SK-N-SH treated with all-trans-retinoic acid at 6 μM for 48 hours (cell line): ENCODE measurements around the gene RFX6.
A peak's percentile ranks its signal among the peaks of the same experiment; 100 is the strongest.

Experiments
- ATAC-seq: fragments of 200-7000 bp; cut with Tn5 transposase; 3 replicates; pipeline ENCODE4 v1.9.1; 2020; ENCODE audit warnings: mild to moderate bottlenecking, moderate library complexity
- ARNTL ChIP-seq: fragments of 450-650 bp; formaldehyde crosslinking; IDR thresholded peaks from 2 replicates; pipeline ENCODE4 v1.5.0; 2020; ENCODE audit warnings: low read depth, mild to moderate bottlenecking, moderate library complexity, borderline replicate concordance
- BACH2 ChIP-seq: fragments of 250-450 bp; sonication (Bioruptor Pico); IDR thresholded peaks from 2 replicates; pipeline ENCODE4 v1.9.0; 2021; ENCODE audit warnings: mild to moderate bottlenecking, borderline replicate concordance
- CSDC2 ChIP-seq: fragments of 250-450 bp; sonication (Bioruptor Pico); IDR thresholded peaks from 2 replicates; pipeline ENCODE4 v1.5.0; 2020; ENCODE audit warnings: mild to moderate bottlenecking, moderate library complexity
- ESRRG ChIP-seq: fragments of 250-450 bp; sonication (Bioruptor Pico); IDR thresholded peaks from 2 replicates; pipeline ENCODE4 v1.6.1; 2021; ENCODE audit warnings: mild to moderate bottlenecking
- GLIS3 ChIP-seq: fragments of 250-450 bp; sonication (Bioruptor Pico); IDR thresholded peaks from 2 replicates; pipeline ENCODE4 v1.5.0; 2020; ENCODE audit warnings: mild to moderate bottlenecking, moderate library complexity
- ISL1 ChIP-seq: fragments of 250-450 bp; sonication (Bioruptor Pico); IDR thresholded peaks from 2 replicates; pipeline ENCODE4 v2.1.2; 2022; ENCODE audit warnings: mild to moderate bottlenecking, moderate library complexity
- OSR1 ChIP-seq: fragments of 250-450 bp; sonication (Bioruptor Pico); IDR thresholded peaks from 2 replicates; pipeline ENCODE4 v1.8.0; 2022; ENCODE audit warnings: moderate library complexity, mild to moderate bottlenecking, inconsistent platforms
- PPARA ChIP-seq: fragments of 250-450 bp; sonication (Bioruptor Pico); IDR thresholded peaks from 2 replicates; pipeline ENCODE4 v1.5.0; 2020; ENCODE audit warnings: mild to moderate bottlenecking, borderline replicate concordance
- RARB ChIP-seq: fragments of 250-450 bp; sonication (Bioruptor Pico); IDR thresholded peaks from 2 replicates; pipeline ENCODE4 v1.8.0; 2021; ENCODE audit warnings: mild to moderate bottlenecking, moderate library complexity
- TOX ChIP-seq: fragments of 250-450 bp; sonication (Bioruptor Pico); IDR thresholded peaks from 2 replicates; pipeline ENCODE4 v1.8.0; 2021; ENCODE audit warnings: mild to moderate bottlenecking, moderate library complexity, borderline replicate concordance
- ZC3H10 ChIP-seq: fragments of 250-450 bp; sonication (Bioruptor Pico); IDR thresholded peaks from 2 replicates; pipeline ENCODE4 v1.5.1; 2021; ENCODE audit warnings: mild to moderate bottlenecking, moderate library complexity
- ZFP3 ChIP-seq: fragments of 250-450 bp; sonication (Bioruptor Pico); IDR thresholded peaks from 2 replicates; pipeline ENCODE4 v1.5.0; 2020; ENCODE audit warnings: mild to moderate bottlenecking, moderate library complexity
- ZFP30 ChIP-seq: fragments of 450-650 bp; formaldehyde crosslinking; IDR thresholded peaks from 2 replicates; pipeline ENCODE4 v1.5.0; 2022; ENCODE audit warnings: mild to moderate bottlenecking, moderate library complexity
- ZNF565 ChIP-seq: fragments of 450-650 bp; formaldehyde crosslinking; conservative IDR thresholded peaks from 2 replicates; pipeline ENCODE4 v1.5.0; 2020; ENCODE audit warnings: low read depth, mild to moderate bottlenecking, moderate library complexity
- ZNF70 ChIP-seq: fragments of 450-650 bp; formaldehyde crosslinking; IDR thresholded peaks from 2 replicates; pipeline ENCODE4 v1.5.0; 2020; ENCODE audit warnings: mild to moderate bottlenecking, moderate library complexity
- ZNF8 ChIP-seq: fragments of 450-650 bp; formaldehyde crosslinking; IDR thresholded peaks from 2 replicates; pipeline ENCODE4 v1.5.0; 2020; ENCODE audit warnings: mild to moderate bottlenecking, moderate library complexity
- TF ChIP-seq, protein P1 (sequence below): fragments of 250-450 bp; sonication (Bioruptor Pico); IDR thresholded peaks from 2 replicates; pipeline ENCODE4 v1.8.0; 2020; ENCODE audit warnings: mild to moderate bottlenecking, moderate library complexity, borderline replicate concordance
- TF ChIP-seq, protein P2 (sequence below): fragments of 250-450 bp; sonication (Bioruptor Pico); IDR thresholded peaks from 2 replicates; pipeline ENCODE4 v1.5.1; 2020; ENCODE audit warnings: low read depth, mild to moderate bottlenecking, moderate library complexity
- TF ChIP-seq, protein P3 (sequence below): fragments of 250-450 bp; sonication (Bioruptor Pico); IDR thresholded peaks from 2 replicates; pipeline ENCODE4 v1.5.1; 2021; ENCODE audit warnings: mild to moderate bottlenecking, moderate library complexity
- TF ChIP-seq, protein P4 (sequence below): fragments of 250-450 bp; sonication (Bioruptor Pico); IDR thresholded peaks from 2 replicates; pipeline ENCODE4 v1.5.0; 2020; ENCODE audit warnings: mild to moderate bottlenecking, moderate library complexity
- TF ChIP-seq, protein P5 (sequence below): fragments of 250-450 bp; sonication (Bioruptor Pico); IDR thresholded peaks from 2 replicates; pipeline ENCODE4 v1.8.0; 2021; ENCODE audit warnings: low read depth, mild to moderate bottlenecking, moderate library complexity, borderline replicate concordance

RFX6 gene

DNA sequence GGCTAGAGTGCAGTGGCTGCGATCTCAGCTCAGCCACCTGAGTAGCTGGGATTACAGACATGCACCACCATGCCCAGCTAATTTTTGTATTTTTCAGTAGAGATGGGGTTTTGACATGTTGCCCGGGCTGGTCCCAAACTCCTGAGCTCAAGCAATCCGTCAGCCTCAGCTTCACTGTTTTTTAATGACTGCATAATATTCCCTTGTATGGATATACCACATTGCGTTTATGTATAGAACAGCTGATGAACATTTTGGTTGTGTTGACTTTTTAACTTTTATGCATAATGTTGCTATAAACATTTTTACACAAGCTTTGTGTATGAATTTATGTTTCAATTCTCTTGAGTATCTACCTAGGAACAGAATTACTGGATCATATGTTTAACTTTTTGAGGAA, 4.3 kb upstream of the RFX6 start:
- TF ChIP-seq ZNF8 (CRISPR knock-in tag), result peak; percentile 87
- no peak for TF ChIP-seq ZNF565 (CRISPR knock-in tag)
- ATAC-seq, result no peak

DNA sequence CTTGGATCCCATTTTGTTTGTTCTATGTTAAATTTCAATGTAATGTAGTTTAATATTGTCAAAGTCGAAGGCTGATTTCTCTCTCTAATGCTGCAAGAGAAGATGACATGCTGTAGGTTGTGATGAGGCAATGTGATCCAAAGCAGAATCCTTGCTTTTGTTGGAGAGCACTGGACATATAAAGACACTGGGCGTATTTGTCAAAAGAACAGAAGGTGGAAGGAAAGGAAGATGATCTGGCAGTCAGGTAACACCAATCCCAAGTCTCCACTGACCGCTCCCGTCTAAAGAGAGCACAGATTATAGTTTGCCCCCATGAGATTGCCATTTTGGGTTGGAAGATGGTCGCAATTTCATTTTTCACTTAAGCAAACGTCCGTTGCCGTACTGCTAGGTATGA, 935 bp upstream of the RFX6 start:
- ATAC-seq, result peak; percentile 16; the same call in 2 of the 3 replicates
- no peak for TF ChIP-seq ZFP3 (CRISPR knock-in tag)
- TF ChIP-seq RARB (CRISPR knock-in tag), result no peak
- TF ChIP-seq OSR1 (CRISPR knock-in tag), result no peak
- no peak for TF ChIP-seq PPARA (CRISPR knock-in tag)
- no peak for TF ChIP-seq GLIS3 (CRISPR knock-in tag)
- TF ChIP-seq, protein P1, sequence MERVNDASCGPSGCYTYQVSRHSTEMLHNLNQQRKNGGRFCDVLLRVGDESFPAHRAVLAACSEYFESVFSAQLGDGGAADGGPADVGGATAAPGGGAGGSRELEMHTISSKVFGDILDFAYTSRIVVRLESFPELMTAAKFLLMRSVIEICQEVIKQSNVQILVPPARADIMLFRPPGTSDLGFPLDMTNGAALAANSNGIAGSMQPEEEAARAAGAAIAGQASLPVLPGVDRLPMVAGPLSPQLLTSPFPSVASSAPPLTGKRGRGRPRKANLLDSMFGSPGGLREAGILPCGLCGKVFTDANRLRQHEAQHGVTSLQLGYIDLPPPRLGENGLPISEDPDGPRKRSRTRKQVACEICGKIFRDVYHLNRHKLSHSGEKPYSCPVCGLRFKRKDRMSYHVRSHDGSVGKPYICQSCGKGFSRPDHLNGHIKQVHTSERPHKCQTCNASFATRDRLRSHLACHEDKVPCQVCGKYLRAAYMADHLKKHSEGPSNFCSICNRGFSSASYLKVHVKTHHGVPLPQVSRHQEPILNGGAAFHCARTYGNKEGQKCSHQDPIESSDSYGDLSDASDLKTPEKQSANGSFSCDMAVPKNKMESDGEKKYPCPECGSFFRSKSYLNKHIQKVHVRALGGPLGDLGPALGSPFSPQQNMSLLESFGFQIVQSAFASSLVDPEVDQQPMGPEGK (CRISPR knock-in tag), result no peak
- no peak for TF ChIP-seq ZFP30 (CRISPR knock-in tag)
- no peak for TF ChIP-seq ESRRG (CRISPR knock-in tag)
- no peak for TF ChIP-seq ZNF565 (CRISPR knock-in tag)
- TF ChIP-seq ZNF70 (CRISPR knock-in tag), result no peak
- no peak for TF ChIP-seq ZC3H10 (CRISPR knock-in tag)
- no peak for TF ChIP-seq CSDC2 (CRISPR knock-in tag)
- TF ChIP-seq ARNTL (CRISPR knock-in tag), result no peak
- TF ChIP-seq, protein P2, sequence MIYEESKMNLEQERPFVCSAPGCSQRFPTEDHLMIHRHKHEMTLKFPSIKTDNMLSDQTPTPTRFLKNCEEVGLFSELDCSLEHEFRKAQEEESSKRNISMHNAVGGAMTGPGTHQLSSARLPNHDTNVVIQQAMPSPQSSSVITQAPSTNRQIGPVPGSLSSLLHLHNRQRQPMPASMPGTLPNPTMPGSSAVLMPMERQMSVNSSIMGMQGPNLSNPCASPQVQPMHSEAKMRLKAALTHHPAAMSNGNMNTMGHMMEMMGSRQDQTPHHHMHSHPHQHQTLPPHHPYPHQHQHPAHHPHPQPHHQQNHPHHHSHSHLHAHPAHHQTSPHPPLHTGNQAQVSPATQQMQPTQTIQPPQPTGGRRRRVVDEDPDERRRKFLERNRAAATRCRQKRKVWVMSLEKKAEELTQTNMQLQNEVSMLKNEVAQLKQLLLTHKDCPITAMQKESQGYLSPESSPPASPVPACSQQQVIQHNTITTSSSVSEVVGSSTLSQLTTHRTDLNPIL (CRISPR knock-in tag), result no peak

DNA sequence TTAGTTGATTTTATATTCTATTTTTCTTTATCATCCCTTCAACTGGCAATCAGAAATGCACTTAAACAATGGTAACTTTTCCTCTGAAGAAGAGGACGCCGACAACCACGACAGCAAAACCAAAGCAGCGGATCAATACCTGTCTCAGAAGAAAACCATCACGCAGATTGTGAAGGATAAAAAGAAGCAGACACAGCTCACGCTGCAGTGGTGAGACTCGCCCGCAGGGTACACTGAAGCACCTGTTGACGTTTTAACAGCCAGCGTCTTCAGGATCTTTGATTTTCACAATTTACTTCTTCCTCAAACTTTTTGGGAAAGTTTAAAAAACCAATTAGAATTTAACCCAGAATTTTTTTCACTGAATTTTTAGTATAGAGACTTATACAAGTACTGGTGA, 701 bp downstream of the RFX6 start:
- no peak for TF ChIP-seq TOX (CRISPR knock-in tag)
- no peak for TF ChIP-seq ZFP30 (CRISPR knock-in tag)
- TF ChIP-seq, all 23 proteins: peak for 0
- no peak for ATAC-seq

DNA sequence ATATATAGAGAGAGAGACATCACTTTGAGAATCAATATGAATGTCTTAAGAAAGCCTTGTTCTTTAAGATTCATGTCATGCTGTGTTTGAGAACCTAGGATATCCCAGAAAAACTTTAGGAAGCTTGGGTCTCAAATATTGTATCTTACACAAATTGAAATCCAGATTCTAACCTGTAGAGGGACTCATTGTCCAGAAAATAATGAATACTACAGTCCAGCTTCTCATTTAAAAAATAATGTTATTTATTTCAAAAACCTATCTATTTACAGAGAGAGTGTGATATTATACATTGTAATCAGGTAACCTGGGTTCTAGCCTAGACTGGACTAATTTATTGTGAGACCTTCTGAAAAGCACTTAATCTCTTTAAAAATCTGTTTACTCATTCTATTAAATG, 4.2 kb downstream of the RFX6 start:
- peak; percentile 27; the same call in 1 of the 3 replicates for ATAC-seq
- no peak for TF ChIP-seq ISL1 (CRISPR knock-in tag)
- no peak for TF ChIP-seq GLIS3 (CRISPR knock-in tag)
- TF ChIP-seq, protein P3, sequence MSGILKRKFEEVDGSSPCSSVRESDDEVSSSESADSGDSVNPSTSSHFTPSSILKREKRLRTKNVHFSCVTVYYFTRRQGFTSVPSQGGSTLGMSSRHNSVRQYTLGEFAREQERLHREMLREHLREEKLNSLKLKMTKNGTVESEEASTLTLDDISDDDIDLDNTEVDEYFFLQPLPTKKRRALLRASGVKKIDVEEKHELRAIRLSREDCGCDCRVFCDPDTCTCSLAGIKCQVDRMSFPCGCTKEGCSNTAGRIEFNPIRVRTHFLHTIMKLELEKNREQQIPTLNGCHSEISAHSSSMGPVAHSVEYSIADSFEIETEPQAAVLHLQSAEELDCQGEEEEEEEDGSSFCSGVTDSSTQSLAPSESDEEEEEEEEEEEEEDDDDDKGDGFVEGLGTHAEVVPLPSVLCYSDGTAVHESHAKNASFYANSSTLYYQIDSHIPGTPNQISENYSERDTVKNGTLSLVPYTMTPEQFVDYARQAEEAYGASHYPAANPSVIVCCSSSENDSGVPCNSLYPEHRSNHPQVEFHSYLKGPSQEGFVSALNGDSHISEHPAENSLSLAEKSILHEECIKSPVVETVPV, result no peak
- no peak for TF ChIP-seq OSR1 (CRISPR knock-in tag)
- TF ChIP-seq ZNF70 (CRISPR knock-in tag), result no peak
- TF ChIP-seq TOX (CRISPR knock-in tag), result no peak
- TF ChIP-seq, protein P4, sequence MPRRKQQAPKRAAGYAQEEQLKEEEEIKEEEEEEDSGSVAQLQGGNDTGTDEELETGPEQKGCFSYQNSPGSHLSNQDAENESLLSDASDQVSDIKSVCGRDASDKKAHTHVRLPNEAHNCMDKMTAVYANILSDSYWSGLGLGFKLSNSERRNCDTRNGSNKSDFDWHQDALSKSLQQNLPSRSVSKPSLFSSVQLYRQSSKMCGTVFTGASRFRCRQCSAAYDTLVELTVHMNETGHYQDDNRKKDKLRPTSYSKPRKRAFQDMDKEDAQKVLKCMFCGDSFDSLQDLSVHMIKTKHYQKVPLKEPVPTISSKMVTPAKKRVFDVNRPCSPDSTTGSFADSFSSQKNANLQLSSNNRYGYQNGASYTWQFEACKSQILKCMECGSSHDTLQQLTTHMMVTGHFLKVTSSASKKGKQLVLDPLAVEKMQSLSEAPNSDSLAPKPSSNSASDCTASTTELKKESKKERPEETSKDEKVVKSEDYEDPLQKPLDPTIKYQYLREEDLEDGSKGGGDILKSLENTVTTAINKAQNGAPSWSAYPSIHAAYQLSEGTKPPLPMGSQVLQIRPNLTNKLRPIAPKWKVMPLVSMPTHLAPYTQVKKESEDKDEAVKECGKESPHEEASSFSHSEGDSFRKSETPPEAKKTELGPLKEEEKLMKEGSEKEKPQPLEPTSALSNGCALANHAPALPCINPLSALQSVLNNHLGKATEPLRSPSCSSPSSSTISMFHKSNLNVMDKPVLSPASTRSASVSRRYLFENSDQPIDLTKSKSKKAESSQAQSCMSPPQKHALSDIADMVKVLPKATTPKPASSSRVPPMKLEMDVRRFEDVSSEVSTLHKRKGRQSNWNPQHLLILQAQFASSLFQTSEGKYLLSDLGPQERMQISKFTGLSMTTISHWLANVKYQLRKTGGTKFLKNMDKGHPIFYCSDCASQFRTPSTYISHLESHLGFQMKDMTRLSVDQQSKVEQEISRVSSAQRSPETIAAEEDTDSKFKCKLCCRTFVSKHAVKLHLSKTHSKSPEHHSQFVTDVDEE, result no peak
- no peak for TF ChIP-seq ZC3H10 (CRISPR knock-in tag)
- TF ChIP-seq ZNF565 (CRISPR knock-in tag), result no peak
- no peak for TF ChIP-seq ZNF8 (CRISPR knock-in tag)
- TF ChIP-seq, protein P5, sequence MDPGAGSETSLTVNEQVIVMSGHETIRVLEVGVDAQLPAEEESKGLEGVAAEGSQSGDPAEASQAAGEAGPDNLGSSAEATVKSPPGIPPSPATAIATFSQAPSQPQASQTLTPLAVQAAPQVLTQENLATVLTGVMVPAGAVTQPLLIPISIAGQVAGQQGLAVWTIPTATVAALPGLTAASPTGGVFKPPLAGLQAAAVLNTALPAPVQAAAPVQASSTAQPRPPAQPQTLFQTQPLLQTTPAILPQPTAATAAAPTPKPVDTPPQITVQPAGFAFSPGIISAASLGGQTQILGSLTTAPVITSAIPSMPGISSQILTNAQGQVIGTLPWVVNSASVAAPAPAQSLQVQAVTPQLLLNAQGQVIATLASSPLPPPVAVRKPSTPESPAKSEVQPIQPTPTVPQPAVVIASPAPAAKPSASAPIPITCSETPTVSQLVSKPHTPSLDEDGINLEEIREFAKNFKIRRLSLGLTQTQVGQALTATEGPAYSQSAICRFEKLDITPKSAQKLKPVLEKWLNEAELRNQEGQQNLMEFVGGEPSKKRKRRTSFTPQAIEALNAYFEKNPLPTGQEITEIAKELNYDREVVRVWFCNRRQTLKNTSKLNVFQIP, result no peak
- TF ChIP-seq RARB (CRISPR knock-in tag), result no peak
- TF ChIP-seq, protein P1 (CRISPR knock-in tag), result no peak
- TF ChIP-seq CSDC2 (CRISPR knock-in tag), result no peak
- TF ChIP-seq BACH2, result no peak
- TF ChIP-seq ARNTL (CRISPR knock-in tag), result no peak
